ENCODE measurements around the gene LIMK1. TPM values are rescaled to one million over a fixed set of nuclear protein-coding genes. Genes with fewer than 3 reads are reported as not detected.

The LIMK1 gene
- total RNA-seq, 1 experiment from 2014 or later, result 56.3 TPM

- no peak for TF ChIP-seq CEBPB (IDR thresholded peaks at IDR 0.05; ENCODE audit: low read depth)
Observed at GRCh38 chr7:74149071-74149470, 65.5 kb downstream of the LIMK1 start (continued).

DNA sequence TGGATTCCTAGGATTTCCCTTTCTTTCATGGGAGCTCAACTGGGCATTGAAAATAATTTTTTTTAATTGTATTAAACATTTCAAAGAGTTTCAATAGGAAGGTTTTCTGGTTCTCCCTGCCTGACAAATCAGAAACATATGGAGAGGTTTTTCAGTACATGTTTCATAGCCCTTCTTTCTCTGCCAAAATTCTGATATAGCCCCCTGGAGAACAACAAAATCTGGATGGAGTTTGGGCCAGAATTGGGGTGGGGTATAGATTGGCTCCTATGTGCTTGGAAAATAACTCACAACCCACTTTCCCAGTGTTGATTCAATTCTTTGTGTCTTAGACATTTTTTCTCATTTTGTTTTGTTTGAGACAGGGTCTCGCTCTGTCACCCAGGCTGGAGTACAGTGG, 66.0 kb downstream of the LIMK1 start:
- Histone ChIP-seq H4K20me1 (ENCODE audit: insufficient read depth) (no peaks in the 10 kb centered on the region), H3K27me3 (ENCODE audit: insufficient read depth, low read length) (no peaks in the 10 kb centered on the region), H3K9ac (ENCODE audit: low read length) (no peak overlapping the region), H3K79me2 (ENCODE audit: insufficient read depth, low read length) (no peaks in the 10 kb centered on the region), H3K4me3 (replicated peaks in 1 of 2; ENCODE audit: low read depth in 1 of 2, low read length in 2 of 2) (no peak overlapping the region), H3K36me3 (ENCODE audit: control insufficient read depth in 1 of 2, insufficient read depth in 2 of 2, low read length in 2 of 2) (no peaks in the 10 kb centered on the region), H2AFZ (ENCODE audit: low read depth, low read length, poor library complexity, severe bottlenecking) (no peak overlapping the region), H3K9me3 (ENCODE audit: control insufficient read depth in 1 of 2, insufficient read depth in 1 of 2, low read depth in 1 of 2, low read length in 2 of 2) (no peaks in the 10 kb centered on the region), H3K4me2 (ENCODE audit: low read length) (no peak overlapping the region), H3K4me1 (ENCODE audit: control insufficient read depth in 1 of 2, insufficient read depth in 2 of 2, low read length in 2 of 2) (peaks cover 7 to 16% of the 10 kb centered on the region in 2 experiments), H3K9me2 (ENCODE audit: insufficient read depth) (no peaks in the 10 kb centered on the region), H3K27ac (ENCODE audit: low read depth, low read length) (no peak overlapping the region)
- ATAC-seq (no peak), DNase-seq (ENCODE audit: low read depth, low spot score) (no peak)
- ChIA-PET CTCF (no interaction called here), POLR2A (no interaction called here), RAD21 (ENCODE audit: low non-redundant PET in 1 of 2, low total read pairs in 2 of 2, uncharacterized antibody in 2 of 2, unreplicated experiment in 2 of 2) (no interaction called here)
- intact Hi-C loops (cut with micrococcal nuclease), result no loop called here
- no TSS peak for BruUV-seq (replicated peaks)
- TF ChIP-seq SIN3A (IDR thresholded peaks at IDR 0.05; ENCODE audit: low read depth) (no peak), ZNF274 (IDR thresholded peaks at IDR 0.05; ENCODE audit: low read depth, low read length) (no peak), ELF1 (IDR thresholded peaks at IDR 0.05; ENCODE audit: borderline replicate concordance, low read depth) (no peak), CTCF (IDR thresholded peaks at IDR 0.05 in 2 of 3, conservative IDR thresholded peaks at IDR 0.05 in 1 of 3; ENCODE audit: borderline replicate concordance in 1 of 3, insufficient read depth in 1 of 3, low read depth in 2 of 3, low read length in 2 of 3) (no peak), CEBPB (IDR thresholded peaks at IDR 0.05; ENCODE audit: low read depth) (no peak), TCF7L2 (IDR thresholded peaks at IDR 0.05; ENCODE audit: borderline replicate concordance, extremely low read depth, insufficient read depth, insufficient read length) (no peak), POLR2A (IDR thresholded peaks at IDR 0.05; ENCODE audit: borderline replicate concordance, extremely low read depth, insufficient read depth, insufficient read length) (no peak), POLR2AphosphoS5 (IDR thresholded peaks at IDR 0.05; ENCODE audit: low read depth, low read length) (no peak), CBX3 (IDR thresholded peaks at IDR 0.05; ENCODE audit: low read depth) (no peak), FOSL1 (IDR thresholded peaks at IDR 0.05; ENCODE audit: low read depth) (no peak), SP1 (IDR thresholded peaks at IDR 0.05; ENCODE audit: low read depth) (no peak), YY1 (IDR thresholded peaks at IDR 0.05; ENCODE audit: extremely low read depth, insufficient replicate concordance, low read depth, low read length) (no peak), EZH2phosphoT487 (IDR thresholded peaks at IDR 0.05; ENCODE audit: borderline replicate concordance) (no peak), RAD21 (IDR thresholded peaks at IDR 0.05; ENCODE audit: low read depth) (no peak)
- TF ChIP-seq, protein P1, sequence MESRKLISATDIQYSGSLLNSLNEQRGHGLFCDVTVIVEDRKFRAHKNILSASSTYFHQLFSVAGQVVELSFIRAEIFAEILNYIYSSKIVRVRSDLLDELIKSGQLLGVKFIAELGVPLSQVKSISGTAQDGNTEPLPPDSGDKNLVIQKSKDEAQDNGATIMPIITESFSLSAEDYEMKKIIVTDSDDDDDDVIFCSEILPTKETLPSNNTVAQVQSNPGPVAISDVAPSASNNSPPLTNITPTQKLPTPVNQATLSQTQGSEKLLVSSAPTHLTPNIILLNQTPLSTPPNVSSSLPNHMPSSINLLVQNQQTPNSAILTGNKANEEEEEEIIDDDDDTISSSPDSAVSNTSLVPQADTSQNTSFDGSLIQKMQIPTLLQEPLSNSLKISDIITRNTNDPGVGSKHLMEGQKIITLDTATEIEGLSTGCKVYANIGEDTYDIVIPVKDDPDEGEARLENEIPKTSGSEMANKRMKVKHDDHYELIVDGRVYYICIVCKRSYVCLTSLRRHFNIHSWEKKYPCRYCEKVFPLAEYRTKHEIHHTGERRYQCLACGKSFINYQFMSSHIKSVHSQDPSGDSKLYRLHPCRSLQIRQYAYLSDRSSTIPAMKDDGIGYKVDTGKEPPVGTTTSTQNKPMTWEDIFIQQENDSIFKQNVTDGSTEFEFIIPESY (IDR thresholded peaks at IDR 0.05; ENCODE audit: extremely low read depth, insufficient replicate concordance, low read length), result no peak
- TF ChIP-seq, protein P2, sequence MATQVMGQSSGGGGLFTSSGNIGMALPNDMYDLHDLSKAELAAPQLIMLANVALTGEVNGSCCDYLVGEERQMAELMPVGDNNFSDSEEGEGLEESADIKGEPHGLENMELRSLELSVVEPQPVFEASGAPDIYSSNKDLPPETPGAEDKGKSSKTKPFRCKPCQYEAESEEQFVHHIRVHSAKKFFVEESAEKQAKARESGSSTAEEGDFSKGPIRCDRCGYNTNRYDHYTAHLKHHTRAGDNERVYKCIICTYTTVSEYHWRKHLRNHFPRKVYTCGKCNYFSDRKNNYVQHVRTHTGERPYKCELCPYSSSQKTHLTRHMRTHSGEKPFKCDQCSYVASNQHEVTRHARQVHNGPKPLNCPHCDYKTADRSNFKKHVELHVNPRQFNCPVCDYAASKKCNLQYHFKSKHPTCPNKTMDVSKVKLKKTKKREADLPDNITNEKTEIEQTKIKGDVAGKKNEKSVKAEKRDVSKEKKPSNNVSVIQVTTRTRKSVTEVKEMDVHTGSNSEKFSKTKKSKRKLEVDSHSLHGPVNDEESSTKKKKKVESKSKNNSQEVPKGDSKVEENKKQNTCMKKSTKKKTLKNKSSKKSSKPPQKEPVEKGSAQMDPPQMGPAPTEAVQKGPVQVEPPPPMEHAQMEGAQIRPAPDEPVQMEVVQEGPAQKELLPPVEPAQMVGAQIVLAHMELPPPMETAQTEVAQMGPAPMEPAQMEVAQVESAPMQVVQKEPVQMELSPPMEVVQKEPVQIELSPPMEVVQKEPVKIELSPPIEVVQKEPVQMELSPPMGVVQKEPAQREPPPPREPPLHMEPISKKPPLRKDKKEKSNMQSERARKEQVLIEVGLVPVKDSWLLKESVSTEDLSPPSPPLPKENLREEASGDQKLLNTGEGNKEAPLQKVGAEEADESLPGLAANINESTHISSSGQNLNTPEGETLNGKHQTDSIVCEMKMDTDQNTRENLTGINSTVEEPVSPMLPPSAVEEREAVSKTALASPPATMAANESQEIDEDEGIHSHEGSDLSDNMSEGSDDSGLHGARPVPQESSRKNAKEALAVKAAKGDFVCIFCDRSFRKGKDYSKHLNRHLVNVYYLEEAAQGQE (IDR thresholded peaks at IDR 0.05; ENCODE audit: low read depth), result no peak
- TF ChIP-seq, protein P3, sequence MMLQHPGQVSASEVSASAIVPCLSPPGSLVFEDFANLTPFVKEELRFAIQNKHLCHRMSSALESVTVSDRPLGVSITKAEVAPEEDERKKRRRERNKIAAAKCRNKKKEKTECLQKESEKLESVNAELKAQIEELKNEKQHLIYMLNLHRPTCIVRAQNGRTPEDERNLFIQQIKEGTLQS (IDR thresholded peaks at IDR 0.05), result no peak
- TF ChIP-seq, protein P4, sequence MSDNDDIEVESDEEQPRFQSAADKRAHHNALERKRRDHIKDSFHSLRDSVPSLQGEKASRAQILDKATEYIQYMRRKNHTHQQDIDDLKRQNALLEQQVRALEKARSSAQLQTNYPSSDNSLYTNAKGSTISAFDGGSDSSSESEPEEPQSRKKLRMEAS (IDR thresholded peaks at IDR 0.05), result no peak

Data from HCT116 (cell line).